Mesothelial cell of epicardium (in vitro differentiated cells): Measurements from ENCODE around the gene MARCHF10. TPM values are rescaled to one million over a fixed set of nuclear protein-coding genes. Genes with fewer than 3 reads are reported as not detected.
A peak's percentile ranks its signal among the peaks of the same experiment; 100 is the strongest.

Experiments used
- DNase-seq, 2 experiments: peaks; one replicate each; pipeline ENCODE4 v3.0.0; 2021; ENCODE audit warnings: low spot score in 2 of 2; ENCODE audit not compliant: unreplicated experiment in 2 of 2
- H3K27ac Mint-ChIP-seq: 2 replicates; pipeline ENCODE4 v1.8.0; 2021; ENCODE audit warnings: mixed read lengths
- H3K27me3 Mint-ChIP-seq: 2 replicates; pipeline ENCODE4 v1.8.0; 2021; ENCODE audit warnings: low read depth, mixed read lengths
- H3K36me3 Mint-ChIP-seq: 2 replicates; pipeline ENCODE4 v1.8.0; 2021; ENCODE audit warnings: mixed read lengths
- H3K4me1 Mint-ChIP-seq: 2 replicates; pipeline ENCODE4 v1.8.0; 2021; ENCODE audit warnings: mixed read lengths
- H3K4me3 Mint-ChIP-seq: 2 replicates; pipeline ENCODE4 v1.8.0; 2021; ENCODE audit warnings: mild to moderate bottlenecking, moderate library complexity, mixed read lengths
- H3K9me3 Mint-ChIP-seq: 2 replicates; pipeline ENCODE4 v1.8.0; 2021; ENCODE audit warnings: mixed read lengths
- total RNA-seq: library from RNA; stranded (reverse); gene quantifications from 3 replicates; pipeline ENCODE4 v1.2.1, GENCODE V29; 2021
- TF ChIP-seq, protein P1 (sequence below): fragments of 200-600 bp; sonication (generic); IDR thresholded peaks from one replicate; pipeline ENCODE4 v1.5.0; 2021; ENCODE audit warnings: antibody characterized with exemption; ENCODE audit not compliant: unreplicated experiment

MARCHF10 gene
- total RNA-seq, 1 donor from 2014 or later, result 1.1 TPM

DNA sequence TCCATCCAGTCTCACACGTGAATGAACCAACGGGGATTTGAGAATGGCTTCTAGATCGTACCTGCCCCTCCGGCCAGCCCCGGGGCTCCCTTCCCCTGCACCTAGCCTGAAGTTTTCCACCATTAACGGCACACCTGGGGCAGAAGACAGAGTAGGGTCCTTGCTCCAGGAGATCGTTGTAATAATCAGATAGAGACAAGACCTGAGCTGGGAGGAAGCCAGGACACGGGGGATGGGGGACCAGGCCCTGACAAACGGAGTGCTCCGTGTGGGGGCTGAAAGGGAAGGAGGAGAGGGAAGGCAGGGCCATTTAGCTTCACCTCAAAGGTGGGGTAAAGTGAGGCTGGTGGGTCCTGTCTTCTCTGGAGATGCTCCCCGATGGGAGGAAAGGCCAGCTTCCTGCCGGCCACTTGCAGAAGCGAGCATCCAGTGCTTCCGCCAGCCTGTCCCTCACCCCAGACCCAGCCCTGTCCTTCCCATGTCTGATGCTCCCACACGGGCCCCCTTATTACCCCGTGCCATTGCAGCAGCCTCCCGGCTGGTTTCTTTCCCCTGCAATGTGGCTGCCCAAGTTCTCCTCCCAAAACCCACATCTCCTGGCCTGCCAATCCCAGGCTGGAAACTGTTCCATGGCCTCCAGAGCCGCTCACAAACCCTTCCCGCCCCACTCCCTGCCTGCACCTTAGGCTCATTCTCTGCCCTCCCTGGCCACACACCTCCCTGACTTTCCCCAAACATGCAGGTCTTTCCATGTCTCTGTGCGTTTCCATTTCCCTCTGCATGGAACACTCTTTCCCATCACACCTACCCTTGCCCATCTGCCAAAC, 101.3 kb downstream of the MARCHF10 start:
- Mint-ChIP-seq H3K36me3 (peaks cover 2% of the 10 kb centered on the region), H3K27me3 (peaks cover 13% of the 10 kb centered on the region), H3K4me1 (peaks cover 27% of the 10 kb centered on the region), H3K9me3 (no peaks in the 10 kb centered on the region), H3K4me3 (peak overlapping the region; percentile 1), H3K27ac (no peak overlapping the region)
- TF ChIP-seq, protein P1, sequence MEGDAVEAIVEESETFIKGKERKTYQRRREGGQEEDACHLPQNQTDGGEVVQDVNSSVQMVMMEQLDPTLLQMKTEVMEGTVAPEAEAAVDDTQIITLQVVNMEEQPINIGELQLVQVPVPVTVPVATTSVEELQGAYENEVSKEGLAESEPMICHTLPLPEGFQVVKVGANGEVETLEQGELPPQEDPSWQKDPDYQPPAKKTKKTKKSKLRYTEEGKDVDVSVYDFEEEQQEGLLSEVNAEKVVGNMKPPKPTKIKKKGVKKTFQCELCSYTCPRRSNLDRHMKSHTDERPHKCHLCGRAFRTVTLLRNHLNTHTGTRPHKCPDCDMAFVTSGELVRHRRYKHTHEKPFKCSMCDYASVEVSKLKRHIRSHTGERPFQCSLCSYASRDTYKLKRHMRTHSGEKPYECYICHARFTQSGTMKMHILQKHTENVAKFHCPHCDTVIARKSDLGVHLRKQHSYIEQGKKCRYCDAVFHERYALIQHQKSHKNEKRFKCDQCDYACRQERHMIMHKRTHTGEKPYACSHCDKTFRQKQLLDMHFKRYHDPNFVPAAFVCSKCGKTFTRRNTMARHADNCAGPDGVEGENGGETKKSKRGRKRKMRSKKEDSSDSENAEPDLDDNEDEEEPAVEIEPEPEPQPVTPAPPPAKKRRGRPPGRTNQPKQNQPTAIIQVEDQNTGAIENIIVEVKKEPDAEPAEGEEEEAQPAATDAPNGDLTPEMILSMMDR, result no peak
- DNase-seq, result no peak

DNA sequence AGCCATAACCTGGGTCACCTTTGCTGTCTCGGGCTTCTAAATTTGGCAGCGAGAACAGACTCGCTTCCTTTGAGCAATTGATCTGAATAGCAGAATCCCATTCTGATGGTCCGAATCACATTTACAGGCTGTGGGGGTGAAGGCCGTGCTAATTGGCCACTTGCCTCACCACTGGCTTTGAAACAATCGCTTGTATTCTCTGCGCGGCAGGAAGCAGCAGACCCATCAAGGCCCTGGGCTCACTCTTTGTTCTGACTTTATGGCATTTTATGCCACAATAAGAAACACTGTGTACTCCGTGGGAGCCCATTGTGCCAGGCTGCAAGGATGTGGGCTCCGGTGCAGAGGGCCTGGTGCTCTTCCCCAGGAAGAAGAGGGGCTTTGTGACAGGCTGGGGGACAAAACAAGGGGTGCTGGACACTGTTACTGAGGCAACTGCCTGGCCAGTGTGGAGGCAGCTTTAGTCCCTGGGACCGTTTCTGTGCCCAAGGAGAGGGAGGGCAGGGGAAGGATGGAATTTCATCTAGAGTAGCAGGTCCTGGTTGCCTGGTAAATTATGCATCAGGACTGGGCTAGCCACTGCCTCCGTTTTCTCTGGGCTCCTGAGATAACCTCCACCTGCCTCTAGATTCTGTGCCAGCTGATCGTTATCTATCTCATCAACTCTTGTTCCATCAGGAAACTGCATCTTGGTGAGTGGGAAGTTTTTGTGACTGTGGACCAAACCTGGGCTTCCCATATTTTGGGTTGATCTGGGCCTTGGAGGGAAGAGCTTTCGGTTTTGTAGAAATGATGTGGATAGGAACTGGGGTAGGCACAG, 102.1 kb downstream of the MARCHF10 start:
- Mint-ChIP-seq H3K36me3 (peaks cover 2% of the 10 kb centered on the region), H3K27ac (no peak overlapping the region), H3K4me3 (peak overlapping the region; percentile 82), H3K27me3 (peaks cover 13% of the 10 kb centered on the region), H3K9me3 (no peaks in the 10 kb centered on the region), H3K4me1 (peaks cover 27% of the 10 kb centered on the region)
- TF ChIP-seq, protein P1, result no peak
- no peak for DNase-seq

DNA sequence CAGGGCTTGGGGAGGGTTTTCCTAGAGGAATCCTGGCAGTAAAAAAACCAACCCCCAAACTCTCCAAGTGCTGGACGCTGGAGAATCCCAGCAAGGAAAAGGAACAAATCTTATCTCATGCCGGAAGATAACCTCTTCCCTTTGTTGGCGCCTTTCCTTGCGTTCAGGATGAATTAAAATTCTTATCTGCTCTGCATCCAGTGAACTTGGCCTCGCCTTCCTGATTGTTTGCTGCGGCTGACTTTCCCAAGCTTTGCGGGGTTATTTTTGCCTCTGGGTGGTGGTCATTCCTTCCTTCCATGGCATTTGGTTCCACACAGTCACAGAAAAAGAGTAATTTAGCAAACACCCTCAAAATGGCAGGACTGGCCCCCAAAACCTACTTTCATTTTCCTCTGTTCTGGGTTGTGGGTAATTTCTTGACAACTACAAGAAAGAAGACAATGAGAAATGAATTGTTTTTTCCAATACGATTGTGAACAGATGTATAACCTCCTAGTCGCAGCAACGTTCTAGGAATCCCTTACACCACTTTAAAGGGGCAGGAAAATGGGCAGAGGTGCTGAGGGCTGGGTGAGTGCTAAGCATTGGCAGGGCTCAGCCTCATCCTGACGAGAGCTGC, 102.8 kb downstream of the MARCHF10 start:
- TF ChIP-seq, protein P1, result no peak
- H3K27ac Mint-ChIP-seq, result peak overlapping the region; percentile 28
- H3K9me3 Mint-ChIP-seq, result no peaks in the 10 kb centered on the region
- H3K4me1 Mint-ChIP-seq, result peaks cover 26% of the 10 kb centered on the region
- H3K36me3 Mint-ChIP-seq, result peaks cover 2% of the 10 kb centered on the region
- peaks cover 13% of the 10 kb centered on the region for H3K27me3 Mint-ChIP-seq
- DNase-seq, result no peak
- peak overlapping the region; percentile 82 for H3K4me3 Mint-ChIP-seq

DNA sequence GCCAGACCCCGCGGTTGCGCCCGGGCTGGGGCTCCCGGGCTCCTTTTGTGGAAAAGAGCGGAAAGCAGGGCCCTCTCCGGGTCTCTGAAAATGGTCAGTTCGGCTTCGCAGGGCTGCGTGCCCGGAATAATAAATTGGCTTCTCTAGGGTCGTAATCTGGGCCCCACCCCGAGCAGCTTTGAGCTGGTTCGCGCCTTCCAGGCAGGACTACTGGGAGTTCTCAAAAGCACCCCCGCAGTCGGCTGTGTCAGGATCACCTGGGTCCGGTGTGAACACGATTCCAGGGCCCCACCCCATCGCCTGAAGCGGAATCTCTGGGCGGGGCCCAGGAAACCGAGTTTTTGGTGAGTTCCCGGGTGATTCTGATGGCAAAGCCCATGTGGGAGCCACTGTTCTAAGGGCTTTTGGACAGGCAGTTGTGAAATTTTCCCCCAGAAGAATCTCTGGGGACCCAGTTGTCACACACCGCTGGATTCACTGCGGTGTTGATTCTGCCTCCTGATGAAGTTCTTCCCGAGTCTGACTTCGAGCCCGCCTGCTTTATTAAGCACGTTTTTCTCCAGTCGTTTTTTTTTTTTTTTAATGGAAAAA, 103.6 kb downstream of the MARCHF10 start:
- Mint-ChIP-seq H3K27ac (peak overlapping the region; percentile 53), H3K4me3 (peak overlapping the region; percentile 82), H3K36me3 (peaks cover 2% of the 10 kb centered on the region), H3K4me1 (peaks cover 20% of the 10 kb centered on the region), H3K27me3 (peaks cover 13% of the 10 kb centered on the region), H3K9me3 (no peaks in the 10 kb centered on the region)
- TF ChIP-seq, protein P1, result no peak
- peak in 1 of 2 experiments; percentile 51 for DNase-seq

DNA sequence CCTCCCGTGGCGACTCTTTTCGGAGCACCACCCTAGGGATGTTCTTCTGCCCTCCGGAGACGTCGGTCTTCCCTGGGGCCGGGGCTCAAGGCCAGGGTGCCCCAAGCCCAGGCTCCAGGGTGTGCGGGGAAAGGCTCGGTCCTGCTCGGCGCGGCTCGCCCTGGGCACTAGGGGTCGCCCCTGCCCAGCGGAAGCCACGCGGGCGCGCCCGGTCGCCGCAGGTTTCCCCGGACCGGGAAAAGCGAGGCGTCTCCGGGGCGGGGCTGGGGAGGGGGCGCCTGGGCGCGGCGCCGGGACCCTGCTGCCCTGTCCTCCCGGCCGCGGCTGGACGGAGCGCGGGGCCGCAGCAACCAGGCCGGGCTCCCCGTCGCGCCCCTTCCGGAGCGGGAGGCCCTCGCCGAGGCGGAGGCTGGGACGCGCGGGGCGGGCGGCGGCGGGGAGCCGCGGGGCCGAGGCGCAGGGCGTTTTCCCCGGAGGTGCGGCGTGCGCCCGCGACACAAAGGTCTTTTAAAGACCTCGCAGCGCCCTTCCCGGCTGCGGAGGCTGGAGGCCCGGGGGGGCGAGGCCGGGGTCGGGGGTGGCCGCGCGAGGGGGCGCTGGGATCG, 104.2 kb downstream of the MARCHF10 start:
- Mint-ChIP-seq H3K27me3 (peaks cover 13% of the 10 kb centered on the region), H3K4me1 (peaks cover 20% of the 10 kb centered on the region), H3K27ac (no peak overlapping the region), H3K36me3 (peaks cover 2% of the 10 kb centered on the region), H3K4me3 (peak overlapping the region; percentile 82), H3K9me3 (no peaks in the 10 kb centered on the region)
- TF ChIP-seq, protein P1, result peak; percentile 86
- peak; percentile 72 to 89 for DNase-seq
